ENCODE measurements around the gene DAPK1. TPM values are rescaled to one million over a fixed set of nuclear protein-coding genes. Genes with fewer than 3 reads are reported as not detected.

The DAPK1 gene
- total RNA-seq, 4 donors from 2014 or later, result 8.8 to 18.3 (median 9.9) TPM

- no peak for DNase-seq (ENCODE audit: low spot score in 2 of 2)
- intact Hi-C loops (cut with DNase I; ENCODE audit: low total_unique reads), result no loop called here
- 65 to 68% methylated on average over 4 of the region's 4 CpGs for WGBS, 2 donors
- TF ChIP-seq POLR2A (IDR thresholded peaks at IDR 0.05) (no peak), CTCF (IDR thresholded peaks at IDR 0.05) (no peak)
- H3K4me3 ChIP-seq (ENCODE audit: low read depth, poor library complexity, severe bottlenecking), result no peak overlapping the region
Measured at GRCh38 chr9:87620731-87621322, 123.2 kb downstream of the DAPK1 start.

GRCh38 chr9:87622098-87622497, 124.4 kb downstream of the DAPK1 start:
- no peak for TF ChIP-seq POLR2A (IDR thresholded peaks at IDR 0.05)
- no peak for TF ChIP-seq CTCF (IDR thresholded peaks at IDR 0.05)
- intact Hi-C loops (cut with DNase I; ENCODE audit: low total_unique reads), result no loop called here
- WGBS, 2 donors, result 83 to 90% methylated on average over 4 of the region's 4 CpGs

GRCh38 chr9:87622923-87623322, 125.3 kb downstream of the DAPK1 start:
- intact Hi-C loops (cut with DNase I; ENCODE audit: low total_unique reads), result no loop called here
- no peak overlapping the region for H3K4me3 ChIP-seq (ENCODE audit: low read depth, poor library complexity, severe bottlenecking)
- WGBS, 2 donors, result 80 to 87% methylated on average over 2 of the region's 2 CpGs
- TF ChIP-seq CTCF (IDR thresholded peaks at IDR 0.05) (no peak), POLR2A (IDR thresholded peaks at IDR 0.05) (no peak)
- no peak for DNase-seq (ENCODE audit: low spot score in 2 of 2)

More at GRCh38 chr9:87622098-87622497, 124.4 kb downstream of the DAPK1 start:
- no peak for DNase-seq (ENCODE audit: low spot score in 2 of 2)
- H3K4me3 ChIP-seq (ENCODE audit: low read depth, poor library complexity, severe bottlenecking), result no peak overlapping the region

- 87 to 92% methylated on average over 6 of the region's 6 CpGs for WGBS, 2 donors
- intact Hi-C loops (cut with DNase I; ENCODE audit: low total_unique reads), result no loop called here
- DNase-seq (ENCODE audit: low spot score in 2 of 2), result peak in 1 of 2 donors; percentile 5
- H3K4me3 ChIP-seq (ENCODE audit: low read depth, poor library complexity, severe bottlenecking), result no peak overlapping the region
- TF ChIP-seq POLR2A (IDR thresholded peaks at IDR 0.05) (no peak), CTCF (IDR thresholded peaks at IDR 0.05) (no peak)
Measured at GRCh38 chr9:87628346-87628745, 130.7 kb downstream of the DAPK1 start.

- intact Hi-C loops (cut with DNase I; ENCODE audit: low total_unique reads), result no loop called here
- peak in 1 of 2 donors; percentile 58 for DNase-seq (ENCODE audit: low spot score in 2 of 2)
- no peak overlapping the region for H3K4me3 ChIP-seq (ENCODE audit: low read depth, poor library complexity, severe bottlenecking)
- 77 to 84% methylated on average over 6 of the region's 6 CpGs for WGBS, 2 donors
- TF ChIP-seq POLR2A (IDR thresholded peaks at IDR 0.05) (no peak), CTCF (IDR thresholded peaks at IDR 0.05) (no peak)
Measured at GRCh38 chr9:87629104-87629503, 131.4 kb downstream of the DAPK1 start.

- intact Hi-C loops (cut with DNase I; ENCODE audit: low total_unique reads), result no loop called here
- no peak for DNase-seq (ENCODE audit: low spot score in 2 of 2)
- TF ChIP-seq CTCF (IDR thresholded peaks at IDR 0.05) (no peak), POLR2A (IDR thresholded peaks at IDR 0.05) (no peak)
- 96 to 97% methylated on average over 3 of the region's 3 CpGs for WGBS, 2 donors
- H3K4me3 ChIP-seq (ENCODE audit: low read depth, poor library complexity, severe bottlenecking), result no peak overlapping the region
Measured at GRCh38 chr9:87630266-87630665, 132.6 kb downstream of the DAPK1 start.
